Heart left ventricle (tissue), 16 donors: ENCODE results near the gene ENAH. TPM values are rescaled to one million over a fixed set of nuclear protein-coding genes. Genes with fewer than 3 reads are reported as not detected.
A peak's percentile ranks its signal among the peaks of the same experiment; 100 is the strongest.

Source experiments
- ATAC-seq, 4 donors: fragments of 200-7000 bp; cut with Tn5 transposase; one replicate each; pipeline ENCODE4 v1.9.1; 2020 to 2022; ENCODE audit warnings: moderate library complexity in 4 of 4, mild to moderate bottlenecking in 3 of 4, moderate number of reproducible peaks in 1 of 4
- DNase-seq, 5 donors: peaks; one replicate each; pipeline ENCODE4 v3.0.0-alpha.2; 2020
- H3K27ac ChIP-seq, 12 donors: fragments of 200-600 bp; sonication (generic) in 4 of 12; one replicate each; pipeline versions ENCODE4 v1.5.0 to v1.8.0; 2016 to 2022; ENCODE audit warnings: mild to moderate bottlenecking in 2 of 12
- H3K27me3 ChIP-seq, 9 donors: fragments of 200-600 bp; sonication (generic) in 2 of 9; one replicate each; pipeline versions ENCODE4 v1.5.1 to v1.8.0; 2016 to 2022; ENCODE audit warnings: mild to moderate bottlenecking in 3 of 9
- H3K36me3 ChIP-seq, 9 donors: fragments of 200-600 bp; sonication (generic) in 2 of 9; one replicate each; pipeline versions ENCODE4 v1.5.0 to v1.8.0; 2018 to 2022; ENCODE audit warnings: mild to moderate bottlenecking in 2 of 9
- H3K4me1 ChIP-seq, 12 donors: fragments of 200-600 bp; sonication (generic) in 4 of 12; one replicate each; pipeline versions ENCODE4 v1.5.0 to v1.8.0; 2016 to 2022; ENCODE audit warnings: mild to moderate bottlenecking in 3 of 12
- H3K4me3 ChIP-seq, 12 donors: fragments of 200-600 bp; sonication (generic) in 4 of 12; one replicate each; pipeline versions ENCODE4 v1.5.0 to v1.8.0; 2017 to 2022; ENCODE audit warnings: mild to moderate bottlenecking in 9 of 12, moderate library complexity in 4 of 12
- H3K9me3 ChIP-seq, 12 donors: fragments of 200-600 bp; sonication (generic) in 4 of 12; one replicate each; pipeline versions ENCODE4 v1.5.0 to v1.8.0; 2016 to 2022; ENCODE audit warnings: mild to moderate bottlenecking in 1 of 12
- CTCF ChIP-seq, 12 donors: fragments of 200-600 bp; sonication (generic) in 4 of 12; IDR thresholded peaks; one replicate each; pipeline versions ENCODE4 v1.5.0 to v1.8.0; 2018 to 2022; ENCODE audit warnings: antibody characterized with exemption in 12 of 12, mild to moderate bottlenecking in 5 of 12
- POLR2A ChIP-seq, 2 donors: fragments of 450-650 bp; IDR thresholded peaks; one replicate each; pipeline ENCODE4 v1.6.1; 2017; ENCODE audit warnings: antibody characterized with exemption in 2 of 2, mild to moderate bottlenecking in 2 of 2, moderate library complexity in 2 of 2
- WGBS, 4 donors: extraction: QIAGEN DNeasy Blood & Tissue Kit in 2 of 4; methylation state at CpG; one replicate each; pipeline versions ENCODE4 v1.1.5 to v1.1.7; 2013 to 2018; 5-methylcytosine and 5-hydroxymethylcytosine counted together
- intact Hi-C, 10 donors: fragments of 100-400 bp; cut with DNase I; formaldehyde crosslinking; loops; one replicate each; pipeline versions ENCODE4 v1.11.1 to v1.14.2; 2022
- polyA plus RNA-seq, 2 donors: library from polyadenylated mRNA; stranded (reverse); fragments of 200-250 nt; gene quantifications; one replicate each; pipeline ENCODE4 v1.2.3, GENCODE V29; 2013
- total RNA-seq, 9 donors: library from RNA; depleted of rRNA in 2 of 9; stranded (reverse); fragments of >200 nt in 2 of 9; fragmentation: NEBNext Ultra II Directional in 3 of 9; extraction: Animal tissue kit (Norgen Biotek cat#: 25700) in 3 of 9; gene quantifications; one replicate each; pipeline versions ENCODE4 v1.1.0 to v1.2.4, GENCODE V29; 2016 to 2023
- donor health status: ischemic (EF 13 %, LVEDD 7.1; RV severe dilation, severe dysfunction).
- donor health status: healthy with polysubstance abuse.
- donor health status: DM: no; HTN: yes; CAD: no.
- donor health status: DM: no; HTN: no; CAD: no.
- donor health status: ischemic (EF 25% LVEDD 6.9; RV normal size, moderate dysfunction).
- donor health status: ischemic (EF 25% LVEDD 5.7; RV mildly dilated, moderate dysfunction).
- donor health status: healthy.
- donor health status: DM: yes; HTN: yes; CAD: no.
- donor health status: ischemic (EF 35%, LVEDD 5.7; RV mildly dilated, moderate dysfunction).
- donor health status: nonischemic (EF 11% LVEDD 7.7; RV severe dilation, severe dysfunction).
- donor health status: DM: yes; HTN: yes; CAD: no.
- donor health status: PGD.
- donor health status: ischemic (EF 29% LVEDD 5.4; RV normal size, mild dysfunction).
- donor health status: nonischemic (EF 23%, LVEDD 6.1; RV moderate dilation, normal function).

The ENAH gene
- total and polyA plus RNA-seq, 11 donors, result 17.0 to 183 (median 86.1) TPM

GRCh38 chr1:225533238-225533637, 119.7 kb downstream of the ENAH start:
- peaks cover 0 to 13% (median 3%) of the 10 kb centered on the region in 9 donors for H3K36me3 ChIP-seq
- TF ChIP-seq POLR2A (IDR thresholded peaks at IDR 0.05) (no peak), CTCF (IDR thresholded peaks at IDR 0.05) (no peak)
- WGBS, 4 donors, result 82 to 94% (median 92%) methylated on average over 1 of the region's 1 CpG

GRCh38 chr1:225532240-225532944, 120.5 kb downstream of the ENAH start:
- H3K27ac ChIP-seq, result no peak overlapping the region
- 89 to 95% (median 90%) methylated on average over 2 of the region's 2 CpGs for WGBS, 4 donors
- H3K27me3 ChIP-seq, result no peaks in the 10 kb centered on the region
- ATAC-seq, result no peak
- DNase-seq, result no peak
- no peak for TF ChIP-seq CTCF (IDR thresholded peaks at IDR 0.05)
- no peak for TF ChIP-seq POLR2A (IDR thresholded peaks at IDR 0.05)
- H3K36me3 ChIP-seq, result peaks cover 0 to 13% (median 3%) of the 10 kb centered on the region in 9 donors
- intact Hi-C loops, result no loop called here
- peaks cover 0 to 18% (median 7%) of the 10 kb centered on the region in 12 donors for H3K4me1 ChIP-seq
- H3K4me3 ChIP-seq, result no peak overlapping the region
- no peaks in the 10 kb centered on the region for H3K9me3 ChIP-seq

More at GRCh38 chr1:225533238-225533637, 119.7 kb downstream of the ENAH start:
- Histone ChIP-seq H3K9me3 (no peaks in the 10 kb centered on the region), H3K27me3 (no peaks in the 10 kb centered on the region), H3K27ac (no peak overlapping the region), H3K4me3 (no peak overlapping the region), H3K4me1 (peaks cover 0 to 18% (median 4%) of the 10 kb centered on the region in 12 donors)
- intact Hi-C loops, result no loop called here
- DNase-seq, result no peak
- ATAC-seq, result no peak

GRCh38 chr1:225529726-225530125, 123.2 kb downstream of the ENAH start:
- Histone ChIP-seq H3K27ac (no peak overlapping the region), H3K4me3 (no peak overlapping the region), H3K4me1 (peaks cover 0 to 35% (median 10%) of the 10 kb centered on the region in 12 donors), H3K9me3 (no peaks in the 10 kb centered on the region), H3K36me3 (peaks cover 0 to 13% (median 3%) of the 10 kb centered on the region in 9 donors), H3K27me3 (no peaks in the 10 kb centered on the region)
- no peak for TF ChIP-seq POLR2A (IDR thresholded peaks at IDR 0.05)
- no peak for TF ChIP-seq CTCF (IDR thresholded peaks at IDR 0.05)
- DNase-seq, result no peak
- no peak for ATAC-seq
- intact Hi-C loops, result no loop called here
- 96 to 99% (median 97%) methylated on average over 4 of the region's 4 CpGs for WGBS, 4 donors

DNA sequence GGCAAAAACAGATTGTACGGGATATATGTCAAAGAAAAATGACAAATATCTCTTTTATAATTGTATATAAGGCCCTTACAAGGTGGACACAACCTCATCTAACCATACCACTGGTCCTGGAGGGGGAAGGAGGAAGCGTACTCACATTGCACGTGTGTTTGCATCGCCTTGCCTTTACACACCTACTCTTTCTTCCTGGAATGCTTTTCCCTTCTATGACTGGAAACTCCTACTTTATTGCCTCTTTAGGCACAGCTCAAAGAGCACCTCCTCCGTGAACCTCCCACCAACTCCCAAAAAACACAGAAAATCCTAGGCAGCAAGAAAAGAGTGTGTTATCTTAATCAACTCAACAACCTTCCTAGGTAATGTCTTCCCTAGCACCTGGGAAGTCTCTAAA, 125.3 kb downstream of the ENAH start:
- ATAC-seq (no peak), DNase-seq (no peak)
- H3K4me3 ChIP-seq, result no peak overlapping the region
- peak overlapping the region in 1 of 12 donors; percentile 21 for H3K27ac ChIP-seq
- H3K9me3 ChIP-seq, result no peaks in the 10 kb centered on the region
- H3K36me3 ChIP-seq, result peaks cover 0 to 13% (median 3%) of the 10 kb centered on the region in 9 donors
- no peaks in the 10 kb centered on the region for H3K27me3 ChIP-seq
- intact Hi-C loops, result no loop called here
- 90 to 92% (median 92%) methylated on average over 5 of the region's 5 CpGs for WGBS, 4 donors
- H3K4me1 ChIP-seq, result peaks cover 0 to 35% (median 4%) of the 10 kb centered on the region in 12 donors
- TF ChIP-seq POLR2A (IDR thresholded peaks at IDR 0.05) (no peak), CTCF (IDR thresholded peaks at IDR 0.05) (no peak)
